HG03520 (cell line): ENCODE measurements around the gene DYNLT5.
"Not testable (repeated sequence)": the region's sequence is repeated elsewhere in the genome, so short reads cannot be mapped to it uniquely, and the experiment has no call there.

Source experiments
- ATAC-seq: cut with Tn5 transposase; IDR thresholded peaks from one replicate; pipeline ENCODE4 v1.9.1; 2021; ENCODE audit warnings: mild to moderate bottlenecking, moderate library complexity; ENCODE audit not compliant: unreplicated experiment

The DYNLT5 gene

GRCh38 chr1:66787641-66788040 is 35.4 kb downstream of the DYNLT5 start:
- no peak for ATAC-seq

- peak; percentile 90 for ATAC-seq
Measured at GRCh38 chr1:66788231-66788939, 36.1 kb downstream of the DYNLT5 start.

GRCh38 chr1:66791621-66792610 is 39.7 kb downstream of the DYNLT5 start:
- ATAC-seq = no peak

GRCh38 chr1:66795839-66796238 is 43.6 kb downstream of the DYNLT5 start:
- ATAC-seq = not testable (repeated sequence)

GRCh38 chr1:66809245-66809644 is 57.0 kb downstream of the DYNLT5 start:
- ATAC-seq = no peak

- ATAC-seq = no peak
Measured at GRCh38 chr1:66809736-66810326, 57.6 kb downstream of the DYNLT5 start.

GRCh38 chr1:66824771-66825170 is 72.5 kb downstream of the DYNLT5 start:
- no peak for ATAC-seq
